PC-3 (cell line): Measurements from ENCODE around the gene ZFYVE9. TPM values are rescaled to one million over a fixed set of nuclear protein-coding genes. Genes with fewer than 3 reads are reported as not detected.

Experiments used
- ATAC-seq: fragments of 200-7000 bp; cut with Tn5 transposase; 2 replicates; pipeline ENCODE4 v1.9.1; 2020; ENCODE audit warnings: mild to moderate bottlenecking, moderate library complexity
- BruUV-seq: library from RNA; stranded (reverse); fragments of 400-500 nt; replicated peaks from 2 replicates; lab custom pipeline; 2021; lab: Mats Ljungman, UMichigan
- CTCF ChIA-PET: fragments of 300-600 bp; sonication (Branson Sonifier 250); formaldehyde crosslinking; loops from one replicate; lab custom pipeline; 2022; ENCODE audit warnings: antibody characterized with exemption; lab: Charles Lee
- POLR2A ChIA-PET: fragments of 300-600 bp; sonication (Branson Sonifier 250); formaldehyde crosslinking; loops from one replicate; lab custom pipeline; 2022; ENCODE audit warnings: antibody characterized with exemption; ENCODE audit not compliant: unreplicated experiment; lab: Charles Lee
- DNase-seq: peaks from one replicate; pipeline ENCODE4 v3.0.0-alpha.2; 2015
- H2AFZ ChIP-seq: fragments of 300-600 bp; sonication (generic); 2 replicates; pipeline ENCODE4 v1.6.0; 2016; ENCODE audit warnings: antibody characterized with exemption, low read length
- H3F3A ChIP-seq: fragments of 300-600 bp; sonication (generic); one replicate; pipeline ENCODE4 v1.6.0; 2017; ENCODE audit warnings: antibody characterized with exemption, low read length, control low read depth, mild to moderate bottlenecking; ENCODE audit not compliant: unreplicated experiment
- H3K27ac ChIP-seq: fragments of 300-600 bp; sonication (generic); 2 replicates; pipeline ENCODE4 v1.5.1; 2016; ENCODE audit warnings: mild to moderate bottlenecking, low read length
- H3K27me3 ChIP-seq: fragments of 300-600 bp; sonication (generic); 2 replicates; pipeline ENCODE4 v1.6.1; 2016; ENCODE audit warnings: low read length, mixed read lengths
- H3K36me3 ChIP-seq: fragments of 300-600 bp; sonication (generic); 2 replicates; pipeline ENCODE4 v1.6.1; 2016; ENCODE audit warnings: low read depth, mixed run types, low read length, mixed read lengths
- H3K4me1 ChIP-seq: fragments of 300-600 bp; sonication (generic); 2 replicates; pipeline ENCODE4 v1.5.1; 2016; ENCODE audit warnings: low read length; ENCODE audit not compliant: insufficient read depth
- H3K4me2 ChIP-seq: fragments of 300-600 bp; sonication (generic); 2 replicates; pipeline ENCODE4 v1.6.0; 2016; ENCODE audit warnings: low read length
- H3K4me3 ChIP-seq: fragments of 300-600 bp; sonication (generic); 2 replicates; pipeline ENCODE4 v1.5.1; 2016; ENCODE audit warnings: mild to moderate bottlenecking, low read length, mixed read lengths
- H3K79me2 ChIP-seq: fragments of 300-600 bp; sonication (generic); 2 replicates; pipeline ENCODE4 v1.6.1; 2017; ENCODE audit warnings: low read length, mixed read lengths
- H3K9ac ChIP-seq: fragments of 300-600 bp; sonication (generic); 2 replicates; pipeline ENCODE4 v1.6.0; 2016; ENCODE audit warnings: mild to moderate bottlenecking, low read length
- H3K9me2 ChIP-seq: fragments of 300-600 bp; sonication (generic); replicated peaks from 2 replicates; pipeline ENCODE4 v1.6.1; 2016; ENCODE audit warnings: mixed run types, low read length, mixed read lengths
- H3K9me3 ChIP-seq: fragments of 300-600 bp; sonication (generic); 2 replicates; pipeline ENCODE4 v1.6.1; 2016; ENCODE audit warnings: low read length, mixed read lengths
- H4K20me1 ChIP-seq: fragments of 300-600 bp; sonication (generic); 2 replicates; pipeline ENCODE4 v1.6.1; 2016; ENCODE audit warnings: low read length, mixed read lengths
- EZH2 ChIP-seq: fragments of 300-600 bp; sonication (generic); IDR thresholded peaks from one replicate; pipeline ENCODE4 v1.6.1; 2017; ENCODE audit warnings: antibody characterized with exemption, mild to moderate bottlenecking, low read length; ENCODE audit not compliant: unreplicated experiment
- EZH2phosphoT487 ChIP-seq: fragments of 300-600 bp; sonication (generic); IDR thresholded peaks from 2 replicates; pipeline ENCODE4 v1.6.1; 2018; ENCODE audit warnings: mild to moderate bottlenecking, antibody characterized with exemption, low read length, borderline replicate concordance
- intact Hi-C: fragments of 100-400 bp; cut with micrococcal nuclease; formaldehyde crosslinking; loops from 2 replicates; pipeline ENCODE4 v1.9.0; 2023
- total RNA-seq: library from RNA; depleted of rRNA; stranded (reverse); fragments of >200 nt; gene quantifications from 2 replicates; pipeline ENCODE4 v1.2.3, GENCODE V29; 2014
- TF ChIP-seq, protein P1 (sequence below): fragments of 300-600 bp; sonication (generic); conservative IDR thresholded peaks from 2 replicates; pipeline ENCODE4 v1.5.1; 2017; ENCODE audit warnings: antibody characterized with exemption, low read depth, mild to moderate bottlenecking, low read length

Gene ZFYVE9
- total RNA-seq, 1 experiment from 2014 or later, result 14.2 TPM

GRCh38 chr1:52234708-52235107, 92.8 kb downstream of the ZFYVE9 start:
- TF ChIP-seq EZH2phosphoT487 (no peak), EZH2 (no peak)
- TF ChIP-seq, protein P1, sequence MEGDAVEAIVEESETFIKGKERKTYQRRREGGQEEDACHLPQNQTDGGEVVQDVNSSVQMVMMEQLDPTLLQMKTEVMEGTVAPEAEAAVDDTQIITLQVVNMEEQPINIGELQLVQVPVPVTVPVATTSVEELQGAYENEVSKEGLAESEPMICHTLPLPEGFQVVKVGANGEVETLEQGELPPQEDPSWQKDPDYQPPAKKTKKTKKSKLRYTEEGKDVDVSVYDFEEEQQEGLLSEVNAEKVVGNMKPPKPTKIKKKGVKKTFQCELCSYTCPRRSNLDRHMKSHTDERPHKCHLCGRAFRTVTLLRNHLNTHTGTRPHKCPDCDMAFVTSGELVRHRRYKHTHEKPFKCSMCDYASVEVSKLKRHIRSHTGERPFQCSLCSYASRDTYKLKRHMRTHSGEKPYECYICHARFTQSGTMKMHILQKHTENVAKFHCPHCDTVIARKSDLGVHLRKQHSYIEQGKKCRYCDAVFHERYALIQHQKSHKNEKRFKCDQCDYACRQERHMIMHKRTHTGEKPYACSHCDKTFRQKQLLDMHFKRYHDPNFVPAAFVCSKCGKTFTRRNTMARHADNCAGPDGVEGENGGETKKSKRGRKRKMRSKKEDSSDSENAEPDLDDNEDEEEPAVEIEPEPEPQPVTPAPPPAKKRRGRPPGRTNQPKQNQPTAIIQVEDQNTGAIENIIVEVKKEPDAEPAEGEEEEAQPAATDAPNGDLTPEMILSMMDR, result no peak
- ChIA-PET CTCF (no interaction called here), POLR2A (no interaction called here)
- no TSS peak for BruUV-seq
- H3K27me3 ChIP-seq, result no peaks in the 10 kb centered on the region
- H3K79me2 ChIP-seq, result no peaks in the 10 kb centered on the region
- no peak overlapping the region for H3K4me2 ChIP-seq
- no peaks in the 10 kb centered on the region for H4K20me1 ChIP-seq
- no peaks in the 10 kb centered on the region for H3F3A ChIP-seq
- H3K4me3 ChIP-seq, result no peak overlapping the region
- H2AFZ ChIP-seq, result no peak overlapping the region
- H3K4me1 ChIP-seq, result peaks cover 33% of the 10 kb centered on the region
- no peak overlapping the region for H3K9ac ChIP-seq
- no peaks in the 10 kb centered on the region for H3K9me2 ChIP-seq
- DNase-seq, result peak; percentile 14
- no peaks in the 10 kb centered on the region for H3K9me3 ChIP-seq
- ATAC-seq, result peak; percentile 53
- intact Hi-C loops, result loop anchor here (5.0 kb wide), 1 partner anchor 92 kb away; the partner anchor contains the start of gene ZFYVE9
- H3K27ac ChIP-seq, result no peak overlapping the region
- H3K36me3 ChIP-seq, result no peaks in the 10 kb centered on the region

DNA sequence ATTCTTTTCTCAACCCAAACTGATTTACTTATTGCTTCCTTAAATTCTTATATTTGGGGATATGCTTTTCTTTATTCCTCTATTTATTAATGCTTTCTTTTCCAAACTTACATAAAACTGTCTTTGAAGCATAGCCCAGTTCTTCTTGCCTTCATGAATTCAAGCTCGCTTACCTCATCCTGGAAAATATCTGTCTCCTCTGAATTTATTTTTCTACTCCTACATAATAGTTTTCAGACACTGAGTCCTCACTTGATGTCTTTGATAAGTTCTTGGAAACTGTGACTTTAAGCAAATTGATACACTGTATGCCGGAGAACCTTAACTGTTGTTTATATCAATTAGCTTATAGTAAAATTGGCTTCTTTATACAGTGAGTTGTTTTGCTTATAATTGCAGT, 93.8 kb downstream of the ZFYVE9 start:
- CTCF ChIA-PET, result no interaction called here
- no peak for ATAC-seq

DNA sequence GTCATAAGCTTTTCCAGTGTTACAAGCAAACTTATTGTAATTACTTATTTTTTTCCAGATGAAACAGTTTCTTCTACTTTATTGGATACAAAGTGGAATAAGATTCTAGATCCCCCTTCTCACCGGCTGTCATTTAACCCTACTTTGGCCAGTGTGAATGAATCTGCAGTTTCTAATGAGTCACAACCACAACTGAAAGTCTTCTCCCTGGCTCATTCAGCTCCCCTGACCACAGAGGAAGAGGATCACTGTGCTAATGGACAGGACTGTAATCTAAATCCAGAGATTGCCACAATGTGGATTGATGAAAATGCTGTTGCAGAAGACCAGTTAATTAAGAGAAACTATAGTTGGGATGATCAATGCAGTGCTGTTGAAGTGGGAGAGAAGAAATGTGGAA, 95.5 kb downstream of the ZFYVE9 start:
- H3K27me3 ChIP-seq, result no peaks in the 10 kb centered on the region
- H3F3A ChIP-seq, result no peaks in the 10 kb centered on the region
- H3K9ac ChIP-seq, result no peak overlapping the region
- H4K20me1 ChIP-seq, result no peaks in the 10 kb centered on the region
- H2AFZ ChIP-seq, result no peak overlapping the region
- peaks cover 33% of the 10 kb centered on the region for H3K4me1 ChIP-seq
- no peak overlapping the region for H3K4me3 ChIP-seq
- ChIA-PET CTCF (no interaction called here), POLR2A (no interaction called here)
- DNase-seq (peak; percentile 66), ATAC-seq (peak; percentile 36; the same call in 1 of the 2 replicates)
- H3K9me3 ChIP-seq, result no peaks in the 10 kb centered on the region
- H3K79me2 ChIP-seq, result no peaks in the 10 kb centered on the region
- no peaks in the 10 kb centered on the region for H3K36me3 ChIP-seq
- peak overlapping the region; percentile 6; the same call in 1 of the 2 replicates for H3K4me2 ChIP-seq
- BruUV-seq, result no TSS peak
- H3K27ac ChIP-seq, result no peak overlapping the region
- intact Hi-C loops, result loop anchor here (5.0 kb wide), 1 partner anchor 95 kb away; the partner anchor contains the start of gene ZFYVE9
- no peaks in the 10 kb centered on the region for H3K9me2 ChIP-seq
- TF ChIP-seq EZH2phosphoT487, result no peak
- TF ChIP-seq, protein P1, result no peak
- no peak for TF ChIP-seq EZH2

More for the DNA sequence above, 93.8 kb downstream of the ZFYVE9 start:
- Histone ChIP-seq H3K4me3 (no peak overlapping the region), H3K27me3 (no peaks in the 10 kb centered on the region), H3K27ac (no peak overlapping the region), H3K9ac (no peak overlapping the region), H3K79me2 (no peaks in the 10 kb centered on the region), H2AFZ (no peak overlapping the region), H3K36me3 (no peaks in the 10 kb centered on the region), H3K9me2 (no peaks in the 10 kb centered on the region), H3K9me3 (no peaks in the 10 kb centered on the region), H3K4me1 (peaks cover 33% of the 10 kb centered on the region), H3F3A (no peaks in the 10 kb centered on the region), H3K4me2 (no peak overlapping the region), H4K20me1 (no peaks in the 10 kb centered on the region)
- BruUV-seq, result no TSS peak
- intact Hi-C loops, result loop anchor here (5.0 kb wide), 1 partner anchor 93 kb away; the partner anchor contains the start of gene ZFYVE9
- POLR2A ChIA-PET, result no interaction called here
- no peak for TF ChIP-seq EZH2
- TF ChIP-seq EZH2phosphoT487, result no peak
- TF ChIP-seq, protein P1, result no peak
- DNase-seq, result no peak
